K562 (cell line): ENCODE data around the gene SHE. TPM values are rescaled to one million over a fixed set of nuclear protein-coding genes. Genes with fewer than 3 reads are reported as not detected.
A peak's percentile ranks its signal among the peaks of the same experiment; 100 is the strongest.

Experiments
- ATAC-seq: fragments of 200-7000 bp; cut with Tn5 transposase; 3 replicates; pipeline ENCODE4 v1.9.1; 2020; ENCODE audit warnings: moderate library complexity
- BruUV-seq: library from RNA; stranded (reverse); fragments of 400-500 nt; replicated peaks from 2 replicates; lab custom pipeline; 2021; lab: Mats Ljungman, UMichigan
- CTCF ChIA-PET: fragments of 300-600 bp; formaldehyde crosslinking; extraction: SDS; loops from one replicate; lab custom pipeline; 2021; ENCODE audit warnings: low intra/inter-chr PET ratio; lab: Yijun Ruan, JAX
- POLR2A ChIA-PET: fragments of 300-600, 350-650 bp; sonication (Branson Sonifier 250); formaldehyde crosslinking; extraction: SDS; loops from one replicate; lab custom pipeline; 2021; ENCODE audit warnings: antibody characterized with exemption, inconsistent platforms; lab: Yijun Ruan, JAX
- DNase-seq, 4 experiments: peaks; one replicate each; pipeline versions ENCODE4 v3.0.0 to v3.0.0-alpha.2; 2011 to 2018; ENCODE audit warnings: low spot score in 3 of 4, mixed read lengths in 3 of 4; ENCODE audit errors: extremely low read depth in 1 of 4
- FAIRE-seq: peaks from 2 replicates; lab custom pipeline; 2011; peaks lifted over from hg19 to GRCh38; lab: Jason Lieb, UNC
- H2AFZ ChIP-seq: 2 replicates; pipeline ENCODE4 v1.6.0; 2011; ENCODE audit warnings: low read depth, low read length, control low read depth, inconsistent platforms
- H3K27ac ChIP-seq: fragments of 200-600 bp; 3 replicates; pipeline ENCODE4 v1.8.0; 2011; ENCODE audit warnings: low read depth, mild to moderate bottlenecking, control low read depth, inconsistent platforms, low read length, moderate library complexity, mixed read lengths; ENCODE audit errors: extremely low read depth
- H3K27me3 ChIP-seq, 2 experiments: fragments of 300-600 bp in 1 of 2; 2 replicates in 1 of 2; 3 replicates in 1 of 2; pipeline versions ENCODE4 v1.6.0 to v1.8.0; 2011; ENCODE audit warnings: inconsistent platforms in 2 of 2, low read length in 2 of 2, mild to moderate bottlenecking in 1 of 2, mixed read lengths in 1 of 2, moderate library complexity in 1 of 2; ENCODE audit not compliant: control insufficient read depth in 2 of 2, insufficient read depth in 2 of 2
- H3K36me3 ChIP-seq: fragments of 300-600 bp; 3 replicates; pipeline ENCODE4 v1.8.0; 2011; ENCODE audit warnings: mild to moderate bottlenecking, low read length, inconsistent platforms; ENCODE audit not compliant: control insufficient read depth, insufficient read depth
- H3K4me1 ChIP-seq, 2 experiments: fragments of 200-600 bp in 1 of 2; replicated peaks in 1 of 2; 2 replicates in 1 of 2; 3 replicates in 1 of 2; pipeline versions ENCODE4 v1.5.1 to v1.8.0; 2011; ENCODE audit warnings: inconsistent platforms in 2 of 2, low read length in 2 of 2, mild to moderate bottlenecking in 1 of 2, mixed read lengths in 1 of 2, moderate library complexity in 1 of 2; ENCODE audit not compliant: control insufficient read depth in 2 of 2, insufficient read depth in 2 of 2
- H3K4me2 ChIP-seq: 2 replicates; pipeline ENCODE4 v1.6.1; 2011; ENCODE audit warnings: low read length, control low read depth, inconsistent platforms, mixed read lengths; ENCODE audit not compliant: insufficient read depth
- H3K4me3 ChIP-seq: fragments of 200-600 bp; sonication (generic), shearing (Covaris generic); 2 replicates; pipeline ENCODE4 v1.5.1; 2016; ENCODE audit warnings: control low read depth, inconsistent platforms
- H3K79me2 ChIP-seq: fragments of 200-600 bp; 3 replicates; pipeline ENCODE4 v1.8.0; 2011; ENCODE audit warnings: low read length, inconsistent platforms; ENCODE audit not compliant: control insufficient read depth, insufficient read depth
- H3K9ac ChIP-seq, 2 experiments: 2 replicates each; pipeline versions ENCODE4 v1.6.0 to v1.6.1; 2011; ENCODE audit warnings: low read depth in 2 of 2, low read length in 2 of 2, control low read depth in 1 of 2, inconsistent platforms in 1 of 2, mild to moderate bottlenecking in 1 of 2, mixed read lengths in 1 of 2; ENCODE audit not compliant: insufficient read depth in 1 of 2
- H3K9me1 ChIP-seq: one replicate; pipeline ENCODE4 v1.6.0; 2011; ENCODE audit warnings: inconsistent platforms, mild to moderate bottlenecking, low read length, moderate library complexity; ENCODE audit not compliant: control insufficient read depth, insufficient read depth
- H3K9me3 ChIP-seq: replicated peaks from 2 replicates; pipeline ENCODE4 v1.5.1; 2011; ENCODE audit warnings: low read depth, low read length, inconsistent platforms; ENCODE audit not compliant: control insufficient read depth, insufficient read depth
- H4K20me1 ChIP-seq: replicated peaks from 2 replicates; pipeline ENCODE4 v1.6.1; 2011; ENCODE audit warnings: low read length, inconsistent platforms, mixed read lengths; ENCODE audit not compliant: control insufficient read depth, insufficient read depth
- MNT ChIP-seq, 2 experiments: fragments of 450-650 bp; conservative IDR thresholded peaks; 2 replicates each; pipeline ENCODE4 v1.6.1; 2017; ENCODE audit warnings: mild to moderate bottlenecking in 2 of 2, moderate library complexity in 2 of 2
- RBFOX2 ChIP-seq: fragments of 200-400 bp; formaldehyde crosslinking; IDR thresholded peaks from 2 replicates; pipeline ENCODE4 v1.6.1; 2017; ENCODE audit warnings: low read depth, mild to moderate bottlenecking, low read length, moderate library complexity
- YY1 ChIP-seq, 3 experiments: IDR thresholded peaks; 2 replicates each; pipeline ENCODE4 v1.6.1; 2011; ENCODE audit warnings: low read length in 2 of 3, mild to moderate bottlenecking in 2 of 3, moderate library complexity in 2 of 3, borderline replicate concordance in 1 of 3, control low read depth in 1 of 3, low read depth in 1 of 3; ENCODE audit not compliant: insufficient read depth in 3 of 3, insufficient replicate concordance in 2 of 3, control insufficient read depth in 1 of 3, insufficient read length in 1 of 3; ENCODE audit errors: extremely low read depth in 1 of 3
- WGBS: fragments of 100-300 bp; shearing (Covaris generic); methylation state at CpG from one replicate; pipeline ENCODE4 v1.1.6; 2016; ENCODE audit warnings: low coverage, mixed read lengths; ENCODE audit not compliant: insufficient coverage; ENCODE audit errors: missing lambda C conversion rate; 5-methylcytosine and 5-hydroxymethylcytosine counted together
- in situ Hi-C: fragments of 300-500 bp; cut with MboI; formaldehyde crosslinking; loops from 4 replicates; pipeline ENCODE4 v1.15.0; 2018; ENCODE audit warnings: inconsistent platforms, mixed read lengths
- intact Hi-C: fragments of 100-400 bp; cut with micrococcal nuclease; formaldehyde crosslinking; loops from 2 replicates; pipeline ENCODE4 v1.14.2; 2022
- polyA plus RNA-seq, 8 experiments: library from polyadenylated mRNA; depleted of rRNA in 4 of 8; stranded (reverse) in 5 of 8; unstranded in 3 of 8; fragments of >200 nt; fragmentation: Nextera tagmentation in 2 of 8; fragmentation: Illumina TruSeq in 1 of 8; extraction: Ambion mirVana in 2 of 8; extraction: Trizol in 1 of 8; gene quantifications; 2 replicates each; pipeline versions ENCODE4 v1.2.1 to v1.2.3, GENCODE V29; 2011 to 2014; ENCODE audit warnings: inconsistent platforms in 1 of 8, missing spikeins in 1 of 8
- total RNA-seq, 7 experiments: library from RNA; depleted of rRNA in 6 of 7; stranded (reverse); fragments of >200 nt in 6 of 7; fragmentation: Illumina TruSeq in 2 of 7; extraction: Trizol in 2 of 7; gene quantifications; 2 replicates each; pipeline versions ENCODE4 v1.2.1 to v1.2.3, GENCODE V29; 2011 to 2021; ENCODE audit warnings: low replicate concordance in 1 of 7

Gene SHE
- total and polyA plus RNA-seq, 9 of the 15 experiments (the other 6 are each of a cell fraction or from before 2014, with no cell fraction given), result 0.01 to 0.05 TPM; not detected in 7

- no peak overlapping the region for H3K4me3 ChIP-seq
- H3K9me3 ChIP-seq, result no peaks in the 10 kb centered on the region
- FAIRE-seq (no peak), ATAC-seq (no peak), DNase-seq (no peak)
- POLR2A ChIA-PET, result no interaction called here
- no peaks in the 10 kb centered on the region for H3K9me1 ChIP-seq
- H3K27ac ChIP-seq, result no peak overlapping the region
- no peak overlapping the region for H2AFZ ChIP-seq
- peaks cover 78% of the 10 kb centered on the region for H3K36me3 ChIP-seq
- BruUV-seq, result no TSS peak
- WGBS, result 97% methylated on average over 4 of the region's 4 CpGs
- H3K9ac ChIP-seq, result no peak overlapping the region
- in situ Hi-C loops, result no loop called here
- CTCF ChIA-PET, result no interaction called here
- H3K27me3 ChIP-seq, result no peaks in the 10 kb centered on the region
- TF ChIP-seq YY1 (IDR thresholded peaks at IDR 0.05; ENCODE audit: borderline replicate concordance in 1 of 3, control insufficient read depth in 1 of 3, extremely low read depth in 1 of 3, insufficient read depth in 3 of 3, insufficient read length in 1 of 3, insufficient replicate concordance in 2 of 3, low read depth in 1 of 3, low read length in 2 of 3), result no peak
- TF ChIP-seq MNT (conservative IDR thresholded peaks at IDR 0.05), result no peak
- TF ChIP-seq RBFOX2, result 0 out of 2 replicates have a peak, but pooled peaks have one; percentile 12
- H3K79me2 ChIP-seq, result peaks cover 9% of the 10 kb centered on the region
- peaks cover 8% of the 10 kb centered on the region; the same call in 1 of the 2 replicates for H4K20me1 ChIP-seq
- H3K4me2 ChIP-seq, result no peak overlapping the region
- intact Hi-C loops, result no loop called here
- H3K4me1 ChIP-seq, result peaks cover 0 to under 1% of the 10 kb centered on the region in 2 experiments; a peak in 2 of 5 replicates
Observed at GRCh38 chr1:154551474-154551873, 49.3 kb upstream of the SHE start.
